ENCODE measurements around the gene RFFL.

Gene RFFL

DNA sequence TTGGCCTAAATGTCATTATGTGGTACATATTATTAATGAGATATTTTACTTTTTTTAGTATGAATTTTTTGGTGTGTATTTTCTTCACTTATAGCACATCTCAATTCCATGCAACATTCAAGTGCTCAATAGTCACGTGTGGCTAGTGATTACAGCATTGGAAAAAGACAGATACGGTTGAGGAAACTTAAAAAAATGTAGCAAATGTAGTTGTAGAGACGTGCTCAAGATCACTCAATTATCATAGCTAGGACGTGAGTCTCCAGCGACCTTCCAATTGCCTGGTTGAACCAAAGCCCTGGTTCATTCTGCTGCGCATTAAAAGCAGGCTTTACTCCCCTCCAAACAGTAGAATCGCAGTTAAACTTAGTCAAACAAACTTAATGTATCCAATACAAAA lies 84.4 kb downstream of the RFFL start:
- H2AFZ ChIP-seq (ENCODE audit: low read depth), result no peak overlapping the region; the same call in 1 of the 2 replicates

DNA sequence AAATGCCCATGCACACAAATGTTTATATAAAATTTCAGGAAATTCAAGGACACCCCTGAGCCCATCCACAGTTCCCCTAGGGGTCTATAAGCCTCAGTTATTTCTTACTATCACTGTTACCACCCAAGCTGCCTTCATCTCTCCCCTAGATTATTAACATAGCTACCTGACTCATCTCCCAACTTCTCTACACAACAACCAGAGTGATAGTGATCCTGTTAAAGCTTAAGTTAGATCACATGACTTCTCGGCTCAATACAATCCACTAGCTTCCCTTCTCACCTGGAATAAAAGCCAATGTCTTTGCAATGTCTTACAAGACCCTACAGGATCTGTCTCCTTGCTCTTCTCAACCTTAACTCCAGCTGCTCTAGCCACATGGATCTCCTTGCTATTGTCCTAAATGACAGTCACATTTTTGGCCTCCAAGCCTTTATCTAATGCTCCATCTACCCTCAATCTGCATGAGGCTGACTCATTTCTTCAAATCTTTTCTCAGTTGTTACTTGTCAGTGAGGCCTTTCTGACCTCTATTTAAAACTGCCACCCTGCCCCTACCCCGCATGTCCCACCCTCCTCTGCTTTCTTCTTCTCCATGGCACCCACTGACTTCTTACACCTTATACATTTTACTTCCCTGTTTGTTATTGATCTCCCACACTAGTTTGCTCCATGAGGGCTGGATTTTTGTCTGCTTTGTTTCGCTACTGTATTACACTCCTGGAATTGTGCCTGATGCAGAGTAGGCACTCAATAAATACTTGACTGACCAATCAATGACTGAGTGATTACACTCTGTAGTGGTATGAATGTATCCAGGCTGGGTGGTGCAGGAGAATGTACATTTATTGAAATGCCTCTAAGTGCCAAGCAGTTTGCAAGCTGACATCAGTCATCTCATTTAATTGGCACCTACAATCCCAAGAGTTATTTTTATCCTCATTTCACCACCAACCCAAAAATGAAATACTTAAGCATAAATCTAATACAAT lies 88.4 kb downstream of the RFFL start:
- Histone ChIP-seq H4K20me1 (ENCODE audit: insufficient read depth) (no peaks in the 10 kb centered on the region), H3K27me3 (ENCODE audit: insufficient read depth, low read depth) (no peaks in the 10 kb centered on the region), H3K4me1 (ENCODE audit: low read depth, poor library complexity, severe bottlenecking) (peaks cover 15% of the 10 kb centered on the region), H3K27ac (no peak overlapping the region), H3K36me3 (ENCODE audit: insufficient read depth) (no peaks in the 10 kb centered on the region), H2AFZ (ENCODE audit: low read depth) (no peak overlapping the region), H3K9ac (no peak overlapping the region), H3K4me2 (no peak overlapping the region), H3K79me2 (ENCODE audit: insufficient read depth, low read depth) (no peaks in the 10 kb centered on the region), H3K4me3 (IDR thresholded peaks at IDR 0.05; ENCODE audit: insufficient read depth, low read depth, low read length) (no peak overlapping the region)
- TF ChIP-seq, protein P1, sequence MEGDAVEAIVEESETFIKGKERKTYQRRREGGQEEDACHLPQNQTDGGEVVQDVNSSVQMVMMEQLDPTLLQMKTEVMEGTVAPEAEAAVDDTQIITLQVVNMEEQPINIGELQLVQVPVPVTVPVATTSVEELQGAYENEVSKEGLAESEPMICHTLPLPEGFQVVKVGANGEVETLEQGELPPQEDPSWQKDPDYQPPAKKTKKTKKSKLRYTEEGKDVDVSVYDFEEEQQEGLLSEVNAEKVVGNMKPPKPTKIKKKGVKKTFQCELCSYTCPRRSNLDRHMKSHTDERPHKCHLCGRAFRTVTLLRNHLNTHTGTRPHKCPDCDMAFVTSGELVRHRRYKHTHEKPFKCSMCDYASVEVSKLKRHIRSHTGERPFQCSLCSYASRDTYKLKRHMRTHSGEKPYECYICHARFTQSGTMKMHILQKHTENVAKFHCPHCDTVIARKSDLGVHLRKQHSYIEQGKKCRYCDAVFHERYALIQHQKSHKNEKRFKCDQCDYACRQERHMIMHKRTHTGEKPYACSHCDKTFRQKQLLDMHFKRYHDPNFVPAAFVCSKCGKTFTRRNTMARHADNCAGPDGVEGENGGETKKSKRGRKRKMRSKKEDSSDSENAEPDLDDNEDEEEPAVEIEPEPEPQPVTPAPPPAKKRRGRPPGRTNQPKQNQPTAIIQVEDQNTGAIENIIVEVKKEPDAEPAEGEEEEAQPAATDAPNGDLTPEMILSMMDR (conservative IDR thresholded peaks at IDR 0.05; ENCODE audit: low read depth, low read length), result no peak

More for the DNA sequence above, 84.4 kb downstream of the RFFL start:
- Histone ChIP-seq H3K27ac (no peak overlapping the region), H3K4me1 (ENCODE audit: low read depth, poor library complexity, severe bottlenecking) (peaks cover 19% of the 10 kb centered on the region), H3K4me2 (0 out of 2 replicates have a peak overlapping the region, but pooled peaks have one; percentile 99), H3K9ac (no peak overlapping the region), H3K36me3 (ENCODE audit: insufficient read depth) (no peaks in the 10 kb centered on the region), H3K79me2 (ENCODE audit: insufficient read depth, low read depth) (peaks cover 26% of the 10 kb centered on the region), H3K27me3 (ENCODE audit: insufficient read depth, low read depth) (no peaks in the 10 kb centered on the region), H3K4me3 (IDR thresholded peaks at IDR 0.05; ENCODE audit: insufficient read depth, low read depth, low read length) (no peak overlapping the region), H4K20me1 (ENCODE audit: insufficient read depth) (no peaks in the 10 kb centered on the region)
- TF ChIP-seq, protein P1 (conservative IDR thresholded peaks at IDR 0.05; ENCODE audit: low read depth, low read length), result no peak

DNA sequence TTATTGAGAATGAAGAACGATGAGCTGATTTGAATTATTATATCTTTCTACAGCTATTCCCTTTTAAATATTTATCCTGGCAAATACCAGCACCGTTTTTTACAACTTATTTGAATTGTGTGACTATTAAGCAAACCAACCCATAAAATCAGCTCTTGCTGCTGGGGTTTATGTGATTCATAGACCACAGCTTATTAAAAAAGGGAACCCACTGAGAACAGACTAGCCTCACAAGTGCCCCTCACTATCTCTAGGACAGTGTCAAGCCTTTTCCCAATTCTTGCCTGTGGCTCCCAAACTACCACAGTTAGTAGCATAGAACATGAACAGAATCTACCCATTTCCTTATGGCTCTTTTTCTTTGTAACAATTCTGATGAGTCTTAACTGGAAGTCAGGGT lies 89.3 kb downstream of the RFFL start:
- Histone ChIP-seq H3K27me3 (ENCODE audit: insufficient read depth, low read depth) (no peaks in the 10 kb centered on the region), H3K79me2 (ENCODE audit: insufficient read depth, low read depth) (no peaks in the 10 kb centered on the region), H3K4me3 (IDR thresholded peaks at IDR 0.05; ENCODE audit: insufficient read depth, low read depth, low read length) (no peak overlapping the region), H3K4me2 (no peak overlapping the region), H2AFZ (ENCODE audit: low read depth) (no peak overlapping the region), H3K4me1 (ENCODE audit: low read depth, poor library complexity, severe bottlenecking) (peaks cover 7% of the 10 kb centered on the region), H3K36me3 (ENCODE audit: insufficient read depth) (no peaks in the 10 kb centered on the region), H3K27ac (no peak overlapping the region), H3K9ac (no peak overlapping the region), H4K20me1 (ENCODE audit: insufficient read depth) (no peaks in the 10 kb centered on the region)
- TF ChIP-seq, protein P1 (conservative IDR thresholded peaks at IDR 0.05; ENCODE audit: low read depth, low read length), result no peak

DNA sequence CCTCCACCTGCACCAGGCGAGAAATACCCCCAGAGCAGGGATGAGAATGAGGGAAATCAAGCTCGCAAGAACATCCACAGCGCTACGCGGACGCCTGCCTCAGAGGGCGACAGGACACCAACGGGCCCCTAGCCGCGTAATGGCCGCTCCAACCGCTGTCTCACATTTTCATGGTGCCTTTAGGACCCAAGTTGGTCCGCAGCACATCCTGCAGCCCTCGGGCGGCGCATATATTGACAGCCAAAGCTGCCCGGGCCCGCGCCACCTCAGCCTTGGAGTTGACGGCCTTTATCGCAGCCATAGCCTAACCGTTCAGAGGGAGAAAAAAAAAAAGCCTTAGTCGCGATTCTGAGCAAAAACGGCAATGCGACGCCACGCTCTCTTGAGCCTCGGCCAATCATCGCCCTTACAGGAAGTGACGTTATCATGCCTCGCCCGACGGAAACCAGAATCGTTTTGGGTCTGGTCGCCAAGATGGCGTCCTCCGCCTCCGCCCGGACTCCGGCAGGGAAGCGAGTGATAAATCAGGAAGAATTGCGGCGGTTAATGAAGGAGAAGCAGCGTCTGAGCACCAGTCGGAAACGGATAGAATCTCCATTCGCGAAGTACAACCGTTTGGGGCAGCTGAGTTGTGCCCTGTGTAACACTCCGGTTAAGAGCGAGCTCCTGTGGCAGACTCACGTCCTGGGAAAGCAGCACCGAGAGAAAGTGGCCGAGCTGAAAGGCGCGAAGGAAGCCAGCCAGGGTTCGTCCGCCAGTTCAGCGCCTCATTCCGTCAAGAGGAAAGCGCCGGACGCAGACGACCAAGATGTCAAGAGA lies 102.2 kb downstream of the RFFL start, which contains the start of the genes CCT6B and ZNF830:
CCT6B (minus strand) TSS at position 368 of the 819 bp plus-strand sequence; CDS start at position 301, 67 bp downstream.
ZNF830 (plus strand) TSS at position 448 of the 819 bp plus-strand sequence; CDS start at position 475, 27 bp downstream.
- Histone ChIP-seq H2AFZ (ENCODE audit: low read depth) (peak within 1 kb of the TSS; percentile 87), H3K9ac (peak within 1 kb of the TSS; percentile 95), H3K27me3 (ENCODE audit: insufficient read depth, low read depth) (no peaks in the 10 kb centered on the region), H3K27ac (peak within 1 kb of the TSS; percentile 94), H4K20me1 (ENCODE audit: insufficient read depth) (no peaks in the 10 kb centered on the region), H3K4me1 (ENCODE audit: low read depth, poor library complexity, severe bottlenecking) (peaks cover 20% of the 10 kb centered on the region), H3K4me2 (peak within 1 kb of the TSS; percentile 95), H3K79me2 (ENCODE audit: insufficient read depth, low read depth) (peaks cover 17% of the 10 kb centered on the region; the same call in 1 of the 2 replicates), H3K4me3 (IDR thresholded peaks at IDR 0.05; ENCODE audit: insufficient read depth, low read depth, low read length) (peak within 1 kb of the TSS; percentile 32), H3K36me3 (ENCODE audit: insufficient read depth) (no peaks in the 10 kb centered on the region)
- TF ChIP-seq, protein P1 (conservative IDR thresholded peaks at IDR 0.05; ENCODE audit: low read depth, low read length), result no peak
